Amygdala (tissue), 56 donors: ENCODE measurements around the gene UGT2B11.
"Not testable (repeated sequence)": the region's sequence is repeated elsewhere in the genome, so short reads cannot be mapped to it uniquely, and the experiment has no call there.

Source experiments
- DNase-seq, 56 donors: peaks; one replicate each; lab custom pipeline; 2025; lab: John Stamatoyannopoulos, UW

UGT2B11 gene

DNA sequence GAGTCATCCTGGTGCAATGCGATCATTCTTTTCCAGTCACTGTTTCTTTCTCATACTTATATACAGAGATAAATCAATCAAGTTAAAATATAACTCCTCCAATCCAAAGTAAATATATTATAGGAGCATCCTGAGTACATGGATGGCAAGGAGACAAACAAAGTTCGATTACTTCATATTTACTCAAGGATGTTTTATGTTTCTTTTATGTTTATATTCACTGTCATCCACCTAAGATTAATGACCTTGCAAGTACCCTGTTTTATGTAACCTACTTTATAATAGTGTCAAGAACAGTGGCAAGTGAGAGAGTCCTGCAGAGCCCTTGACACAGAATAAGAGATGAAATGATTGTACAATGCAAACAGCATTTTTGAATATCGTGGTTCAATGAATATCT is at the start of gene UGT2B11:
UGT2B11 (minus strand) TSS at position 33 of the 400 bp plus-strand sequence; CDS start at position 7, 26 bp downstream.
- DNase-seq = no peak

DNA sequence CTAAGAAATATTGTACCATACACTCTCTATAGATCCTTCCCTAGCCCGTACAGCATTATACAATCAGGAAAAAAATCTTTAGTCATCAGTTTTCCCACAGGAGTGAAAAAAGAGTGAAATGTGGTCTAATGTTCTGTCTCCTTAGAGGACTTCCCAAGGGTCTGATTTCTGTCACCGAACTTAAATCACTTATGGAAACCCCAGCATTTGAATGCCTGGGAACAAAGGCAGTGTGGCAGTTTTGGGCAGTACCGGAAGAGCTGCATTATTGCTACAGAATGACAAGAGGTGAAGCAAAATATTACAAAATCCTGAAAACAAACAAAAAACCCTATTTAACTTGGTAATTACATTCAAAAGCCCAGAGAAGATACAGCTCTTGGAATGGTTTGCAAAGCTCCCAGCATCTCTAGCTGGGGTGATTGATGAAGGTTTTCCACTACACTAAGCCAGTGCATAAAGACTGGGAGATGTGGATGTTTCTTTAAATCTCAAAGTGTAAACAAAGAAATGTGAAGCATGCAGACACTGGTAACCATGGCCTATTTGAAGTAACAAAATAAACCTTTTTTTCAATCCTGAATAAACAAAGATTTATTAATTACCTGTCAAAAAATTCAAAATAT is 38.7 kb upstream of the UGT2B11 start:
- DNase-seq = not testable (repeated sequence)

DNA sequence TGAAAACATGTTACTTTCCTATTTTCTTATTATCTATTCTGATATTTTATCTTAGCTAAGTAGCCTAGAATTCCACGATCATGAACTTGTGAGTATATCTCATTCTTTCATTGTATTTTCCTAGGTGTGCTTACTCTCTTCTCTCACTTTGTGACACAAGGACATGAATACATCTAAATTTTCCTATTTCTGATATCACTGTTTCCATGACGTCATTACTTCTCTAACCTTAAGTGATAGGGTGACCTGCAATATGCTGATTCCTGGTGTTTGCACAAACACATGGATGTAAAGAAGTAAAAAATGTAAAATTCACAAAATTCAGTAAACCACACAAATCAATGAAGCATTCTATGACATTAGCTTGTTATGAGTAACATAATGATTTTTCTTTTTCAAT is 36.3 kb upstream of the UGT2B11 start:
- not testable (repeated sequence) for DNase-seq

DNA sequence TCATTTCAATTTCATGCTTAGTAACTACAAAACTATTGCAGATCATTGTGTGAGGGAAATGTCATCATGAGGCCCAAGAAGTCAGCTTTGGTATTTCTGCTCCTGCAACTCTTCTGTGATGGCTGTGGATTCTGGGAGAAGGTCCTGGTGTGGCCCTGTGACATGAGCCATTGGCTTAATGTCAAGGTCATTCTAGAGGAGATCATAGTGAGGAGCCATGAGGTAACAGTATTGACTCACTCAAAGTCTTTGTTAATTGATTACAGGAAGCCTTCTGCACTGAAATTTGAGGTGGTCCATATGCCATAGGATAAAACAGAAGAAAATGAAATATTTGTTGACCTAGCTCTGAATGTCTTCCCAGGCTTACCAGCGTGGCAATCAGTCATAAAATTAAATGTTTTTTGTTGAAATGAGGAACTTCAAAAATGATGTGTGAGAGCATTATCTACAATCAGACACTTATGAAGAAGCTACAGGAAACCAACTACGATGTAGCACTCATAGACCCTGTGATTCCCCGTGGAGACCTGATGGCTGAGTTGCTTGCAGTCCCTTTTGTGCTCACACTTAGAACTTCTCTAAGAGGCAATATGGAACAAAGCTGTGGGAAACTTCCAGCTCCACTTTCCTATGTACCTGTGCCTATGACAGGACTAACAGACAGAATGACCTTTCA is 28.2 kb upstream of the UGT2B11 start:
- DNase-seq = not testable (repeated sequence)

DNA sequence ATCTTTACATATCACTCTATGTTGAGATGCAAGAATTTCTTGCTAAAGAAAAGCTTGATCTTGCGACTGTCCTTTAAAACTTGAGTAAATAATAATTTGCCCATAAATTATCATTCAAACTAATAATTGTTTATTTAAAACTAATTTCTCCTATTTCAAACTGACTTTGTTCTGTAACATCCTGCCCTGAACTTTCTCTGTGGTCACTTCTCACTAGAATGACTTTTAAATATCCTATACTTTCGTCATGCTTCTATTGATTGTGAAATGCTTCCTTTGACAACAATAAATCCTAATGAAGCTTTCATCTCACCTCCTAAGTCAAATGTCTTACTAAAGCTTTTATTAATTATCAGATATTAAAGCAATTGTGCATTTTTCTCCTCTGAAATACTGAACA is 27.2 kb upstream of the UGT2B11 start:
- DNase-seq = not testable (repeated sequence)

DNA sequence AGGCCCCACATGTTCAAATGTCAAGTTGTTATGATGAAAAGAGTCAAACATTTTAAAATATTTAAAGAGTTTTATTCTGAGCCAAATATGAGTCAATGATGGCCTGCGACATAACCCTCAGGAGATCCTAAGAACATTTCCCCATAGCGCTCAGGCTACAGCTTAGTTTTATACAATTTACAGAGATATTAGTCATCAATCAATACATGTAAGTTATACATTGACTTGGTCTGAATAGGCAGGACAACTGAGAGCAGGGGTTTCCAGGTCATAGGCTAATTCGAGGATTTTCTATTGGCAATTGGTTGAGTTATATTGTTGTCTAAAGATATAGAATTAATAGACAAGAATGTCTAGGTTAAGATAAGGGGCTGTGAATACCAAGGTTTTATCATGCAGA is 26.2 kb upstream of the UGT2B11 start:
- DNase-seq = not testable (repeated sequence)

DNA sequence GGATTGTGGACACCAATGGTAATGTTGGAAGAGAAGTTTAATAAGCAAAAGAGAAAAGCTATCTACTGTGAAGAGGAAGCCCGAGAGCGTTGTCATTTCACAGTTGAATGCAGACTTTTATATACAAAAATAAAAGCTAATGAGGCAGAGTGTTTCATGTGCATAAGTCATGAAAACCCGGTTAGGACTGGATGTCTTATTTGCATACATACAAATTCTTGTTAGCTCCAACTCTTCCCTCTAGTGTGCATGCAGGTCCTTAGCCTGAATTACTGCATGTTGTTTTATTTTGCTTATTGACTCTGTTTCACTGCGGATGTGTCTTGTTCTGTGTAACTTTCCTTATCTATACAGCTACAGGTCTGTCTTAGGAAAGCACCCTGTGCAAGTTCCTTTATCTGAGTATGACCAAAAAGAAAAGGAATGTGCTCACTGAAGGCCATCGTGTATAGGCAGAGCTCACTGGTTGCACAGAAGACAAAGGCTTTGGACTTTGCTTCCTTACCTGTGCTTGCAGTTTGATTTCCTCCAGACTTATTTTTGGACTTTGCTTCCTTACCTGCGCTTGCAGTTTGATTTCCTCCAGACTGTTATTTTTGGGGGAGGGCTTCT is 25.1 kb upstream of the UGT2B11 start:
- no peak for DNase-seq

DNA sequence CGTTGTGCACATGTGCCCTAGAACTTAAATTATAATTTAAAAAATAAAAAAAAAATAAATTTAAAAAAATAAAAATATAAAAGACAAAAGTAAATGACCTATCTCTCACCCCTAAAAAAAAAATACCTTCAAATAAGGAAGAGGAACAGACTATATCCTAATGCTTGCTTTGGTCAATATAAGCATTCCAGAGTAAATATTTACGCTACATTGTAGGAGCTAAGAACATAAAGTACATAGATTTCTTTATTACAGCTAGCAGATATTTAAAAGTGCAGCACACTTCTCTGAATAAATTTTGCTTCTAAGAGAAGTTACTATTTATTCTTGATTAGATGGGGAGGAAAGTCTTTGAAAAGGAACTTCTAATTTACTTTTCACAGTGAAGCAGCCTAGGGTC is 24.5 kb upstream of the UGT2B11 start:
- no peak for DNase-seq

DNA sequence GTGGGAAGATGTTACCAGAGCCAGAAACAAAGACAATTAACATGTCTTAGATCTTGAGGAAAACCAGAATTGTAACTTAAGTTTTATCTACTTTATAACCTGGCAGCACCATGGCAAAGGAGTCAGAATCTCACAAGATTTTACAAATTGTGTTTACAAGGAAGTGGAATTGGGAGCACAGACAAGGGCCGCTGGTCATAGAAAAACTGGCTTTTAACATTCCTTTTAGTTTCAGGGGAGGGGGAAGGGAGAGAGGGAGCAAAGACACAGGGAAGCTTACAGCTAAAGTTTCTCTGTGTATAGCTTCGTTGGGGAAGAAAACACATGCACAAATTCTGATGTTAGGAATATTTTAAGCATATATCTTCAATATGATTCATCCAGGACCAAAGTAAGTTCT is 10.3 kb upstream of the UGT2B11 start:
- no peak for DNase-seq

DNA sequence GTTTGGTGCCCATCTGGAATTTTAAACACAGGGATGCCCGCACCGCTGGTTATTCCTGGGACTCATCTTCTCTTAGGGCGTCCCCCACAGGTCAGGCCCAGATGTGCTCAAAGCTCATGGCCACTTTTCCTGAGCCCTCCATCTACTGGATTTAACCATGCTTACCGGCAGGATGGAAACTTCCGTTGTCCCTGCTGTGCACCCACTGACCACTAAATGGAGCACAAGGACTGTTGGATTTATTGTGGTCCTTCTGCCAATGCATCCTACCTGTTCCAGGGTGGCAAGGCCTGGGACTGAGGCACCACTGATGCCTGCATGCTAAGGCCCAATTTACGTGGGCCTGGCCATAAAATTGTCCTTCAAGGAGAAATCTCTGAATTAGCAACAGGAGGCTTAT is 8.7 kb upstream of the UGT2B11 start:
- not testable (repeated sequence) for DNase-seq

DNA sequence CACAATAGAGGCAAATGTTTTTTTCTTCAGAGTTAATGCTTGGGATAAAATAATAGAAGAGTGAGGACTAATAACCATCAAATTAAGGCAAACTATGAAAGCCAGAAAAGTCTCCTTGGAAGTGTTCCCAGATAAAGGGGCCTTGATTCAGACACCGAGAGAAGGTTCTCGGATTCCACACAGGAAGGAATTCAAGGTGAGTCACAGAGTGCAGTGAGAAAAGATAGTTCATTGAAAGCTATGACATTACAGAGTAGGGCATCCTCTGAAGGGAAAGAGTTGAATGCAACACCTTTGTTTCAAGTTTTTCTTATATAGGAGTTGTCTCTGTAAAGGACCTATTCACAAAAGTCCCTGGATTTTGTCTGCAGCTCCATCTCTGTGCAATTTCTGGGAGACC is 3.9 kb upstream of the UGT2B11 start:
- not testable (repeated sequence) for DNase-seq

DNA sequence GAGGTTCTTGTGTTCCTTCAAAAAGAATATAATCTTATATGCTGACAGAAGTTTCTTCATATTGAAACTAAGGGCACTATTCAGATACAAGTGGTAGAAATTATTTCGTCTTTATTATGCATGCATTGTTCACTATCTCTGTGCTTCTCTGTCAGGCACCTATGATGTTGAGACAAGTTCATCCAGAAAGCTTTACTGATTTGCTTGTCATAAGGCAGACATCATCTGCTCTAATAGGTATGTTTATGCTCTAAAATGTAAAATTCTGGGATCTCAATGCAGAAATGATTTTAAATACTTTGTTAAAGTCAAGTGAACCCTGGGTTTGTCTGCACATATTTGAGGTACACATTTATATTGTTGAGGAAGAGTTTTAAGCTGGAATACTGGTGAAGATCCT is 3.6 kb downstream of the UGT2B11 start:
- DNase-seq = no peak

DNA sequence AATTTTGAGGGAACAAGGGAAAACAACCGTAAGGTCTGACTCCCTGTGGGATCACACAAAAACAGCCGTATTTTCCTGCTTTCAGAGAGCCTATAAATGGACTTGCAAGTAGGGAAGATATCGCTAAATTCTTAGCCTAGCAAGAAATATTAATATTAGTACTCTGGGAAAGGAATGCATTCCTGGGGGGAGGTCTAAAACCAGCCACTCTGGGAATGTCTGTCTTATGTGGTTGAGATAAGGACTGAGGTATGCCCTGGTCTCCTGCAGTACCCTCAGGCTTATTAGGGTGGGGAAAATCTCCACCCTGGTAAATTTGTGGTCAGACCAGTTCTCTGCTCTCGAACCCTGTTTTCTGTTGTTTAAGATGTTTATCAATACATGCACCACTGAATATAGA is 16.0 kb downstream of the UGT2B11 start:
- DNase-seq = not testable (repeated sequence)

DNA sequence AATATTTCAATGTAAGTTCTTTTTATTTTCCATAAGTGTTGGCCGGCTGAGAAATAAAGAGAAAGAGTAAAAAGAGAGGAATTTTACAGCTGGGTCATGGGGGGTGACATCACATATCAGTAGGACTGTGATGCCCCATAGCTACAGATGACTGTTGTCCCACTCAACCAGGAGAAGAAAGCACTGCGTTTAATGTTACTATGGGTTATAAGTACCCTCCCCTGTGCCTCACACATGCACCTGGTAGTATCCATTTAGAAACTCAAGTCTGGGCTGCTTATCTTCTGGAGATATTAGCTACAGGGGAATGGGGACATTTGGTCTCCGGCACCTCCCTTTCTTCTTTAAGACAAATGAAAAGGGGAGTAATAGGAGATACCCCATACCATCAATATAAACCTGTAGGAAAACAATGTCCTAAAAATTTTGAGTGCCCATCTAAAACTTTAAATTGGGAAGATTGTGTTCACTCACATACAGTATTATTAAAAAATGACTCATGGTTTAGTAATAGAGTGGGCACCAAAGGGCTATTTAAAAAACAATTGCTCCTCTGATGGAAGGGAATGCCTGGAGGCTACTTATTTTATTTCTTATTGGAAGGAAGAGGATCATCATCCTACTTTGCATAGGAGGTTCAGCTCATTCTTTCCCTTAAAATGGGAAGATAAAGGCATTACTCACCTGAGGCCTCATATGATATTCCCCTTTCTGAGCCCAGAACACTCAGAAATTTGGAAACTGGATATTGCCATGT is 18.2 kb downstream of the UGT2B11 start:
- no peak for DNase-seq

DNA sequence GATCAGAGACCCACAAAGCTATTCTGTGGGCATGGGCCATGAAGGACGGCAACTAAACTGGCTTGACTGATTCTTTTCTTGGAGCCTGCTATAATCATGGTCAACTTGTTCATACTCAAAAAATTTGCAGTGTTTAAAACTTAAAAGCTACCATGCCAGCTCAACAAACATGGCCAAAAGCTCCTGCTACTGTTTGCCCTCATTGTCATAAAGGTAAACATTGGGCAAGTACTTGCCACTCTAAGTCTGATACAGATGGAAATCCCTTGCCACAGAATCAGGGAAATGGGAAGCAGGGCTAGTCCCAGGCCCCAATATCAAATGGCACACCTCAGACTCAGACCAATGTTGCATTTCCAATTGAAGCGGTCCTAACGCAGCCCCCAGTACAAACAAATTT is 20.4 kb downstream of the UGT2B11 start:
- no peak for DNase-seq

DNA sequence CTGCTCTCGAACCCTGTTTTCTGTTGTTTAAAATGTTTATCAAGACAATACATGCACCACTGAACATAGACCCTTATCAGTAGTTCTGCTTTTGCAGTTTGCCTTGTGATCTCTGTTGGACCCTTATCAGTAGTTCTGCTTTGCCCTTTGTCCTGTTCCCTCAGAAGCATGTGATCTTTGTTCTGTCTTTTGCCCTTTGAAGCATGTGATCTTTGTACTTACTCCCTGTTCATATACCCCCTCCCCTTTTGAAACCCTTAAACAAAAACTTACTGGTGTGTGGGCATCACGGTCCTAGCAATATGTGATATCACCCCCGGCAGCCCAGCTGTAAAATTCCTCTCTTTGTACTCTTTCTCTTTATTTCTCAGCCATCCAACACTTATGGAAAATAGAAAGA is 22.6 kb downstream of the UGT2B11 start:
- not testable (repeated sequence) for DNase-seq

DNA sequence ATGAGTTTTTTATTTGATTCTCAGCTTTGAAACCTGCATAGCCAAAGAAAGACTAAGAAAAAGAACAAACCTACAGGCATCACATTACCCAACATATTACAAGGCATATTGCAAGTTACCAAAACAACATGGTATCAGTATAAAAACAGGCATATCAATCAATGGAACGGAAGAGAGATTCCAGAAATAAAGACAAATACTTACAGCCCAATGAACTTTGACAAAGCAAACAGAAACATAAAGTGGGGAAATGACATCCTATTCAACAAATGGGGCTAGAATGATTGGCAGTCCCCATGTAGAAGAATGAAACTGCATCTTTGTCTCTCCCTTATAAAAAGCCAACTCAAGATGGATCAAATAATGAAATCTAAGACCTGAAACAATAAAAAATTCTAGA is 23.9 kb downstream of the UGT2B11 start:
- DNase-seq = not testable (repeated sequence)

DNA sequence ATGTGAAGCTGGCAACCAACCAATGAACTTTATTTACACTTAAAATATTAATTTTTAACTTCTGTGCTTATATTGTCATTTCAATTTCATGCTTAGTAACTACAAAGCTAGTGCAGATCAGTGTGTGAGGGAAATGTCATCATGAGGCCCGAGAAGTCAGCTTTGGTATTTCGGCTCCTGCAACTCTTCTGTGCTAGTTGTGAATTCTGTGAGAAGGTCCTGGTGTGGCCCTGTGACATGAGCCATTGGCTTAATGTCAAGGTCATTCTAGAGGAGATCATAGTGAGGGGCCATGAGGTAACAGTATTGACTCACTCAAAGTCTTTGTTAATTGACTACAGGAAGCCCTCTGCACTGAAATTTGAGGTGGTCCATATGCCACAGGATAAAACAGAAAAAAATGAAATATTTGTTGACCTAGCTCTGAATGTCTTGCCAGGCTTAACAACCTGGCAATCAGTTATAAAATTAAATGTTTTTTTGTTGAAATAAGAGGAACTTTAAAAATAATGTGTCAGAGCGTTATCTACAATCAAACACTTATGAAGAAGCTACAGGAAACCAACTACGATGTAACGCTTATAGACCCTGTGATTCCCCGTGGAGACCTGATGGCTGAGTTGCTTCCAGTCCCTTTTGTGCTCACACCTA is 32.9 kb downstream of the UGT2B11 start:
- DNase-seq = not testable (repeated sequence)

DNA sequence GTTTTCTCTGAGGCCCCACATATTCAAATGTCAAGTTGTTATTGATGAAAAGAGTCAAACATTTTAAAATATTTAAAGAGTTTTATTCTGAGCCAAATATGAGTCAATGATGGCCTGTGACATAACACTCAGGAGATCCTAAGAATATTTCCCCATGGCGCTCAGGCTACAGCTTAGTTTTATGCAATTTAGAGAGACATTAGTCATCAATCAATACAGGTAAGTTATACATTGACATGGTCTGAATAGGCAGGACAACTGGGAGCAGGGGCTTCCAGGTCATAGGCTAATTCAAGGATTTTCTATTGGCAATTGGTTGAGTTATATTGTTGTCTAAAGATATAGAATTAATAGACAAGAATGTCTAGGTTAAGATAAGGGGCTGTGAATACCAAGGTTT is 34.7 kb downstream of the UGT2B11 start:
- not testable (repeated sequence) for DNase-seq

DNA sequence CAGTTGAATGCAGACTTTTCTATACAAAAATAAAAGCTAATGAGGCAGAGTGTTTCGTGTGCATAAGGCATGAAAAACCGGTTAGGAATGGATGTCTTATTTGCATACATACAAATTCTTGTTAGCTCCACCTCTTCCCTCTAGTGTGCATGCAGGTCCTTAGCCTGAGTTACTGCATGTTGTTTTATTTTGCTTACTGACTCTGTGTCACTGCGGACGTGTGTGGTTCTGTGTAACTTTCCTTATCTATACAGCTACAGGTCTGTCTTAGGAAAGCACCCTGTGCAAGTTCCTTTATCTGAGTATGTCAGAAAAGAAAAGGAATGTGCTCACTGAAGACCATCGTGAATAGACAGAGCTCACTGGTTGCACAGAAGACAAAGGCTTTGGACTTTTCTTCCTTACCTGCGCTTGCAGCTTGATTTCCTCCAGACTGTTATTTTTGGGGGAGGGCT is 35.8 kb downstream of the UGT2B11 start:
- not testable (repeated sequence) for DNase-seq
